Memory B cell (primary cell): Measurements from ENCODE around the gene CTBP2.

Source experiments
- ATAC-seq: fragments of 150-1000 bp; cut with Tn5 transposase; 2 replicates; pipeline ENCODE4 v1.10.0; 2021; ENCODE audit warnings: low read depth, mild to moderate bottlenecking, moderate library complexity
- DNase-seq, 2 donors: peaks; one replicate each; pipeline ENCODE4 v3.0.0; 2022; ENCODE audit warnings: low spot score in 2 of 2
- H3K27ac Mint-ChIP-seq: one replicate; pipeline ENCODE4 v1.8.0; 2022; ENCODE audit warnings: mild to moderate bottlenecking, moderate library complexity, mixed read lengths
- H3K27me3 Mint-ChIP-seq: one replicate; pipeline ENCODE4 v1.8.0; 2022; ENCODE audit warnings: mixed read lengths
- H3K36me3 Mint-ChIP-seq: one replicate; pipeline ENCODE4 v1.8.0; 2022; ENCODE audit warnings: mild to moderate bottlenecking, mixed read lengths
- H3K4me1 Mint-ChIP-seq: one replicate; pipeline ENCODE4 v1.8.0; 2022; ENCODE audit warnings: mixed read lengths
- H3K4me3 Mint-ChIP-seq: one replicate; pipeline ENCODE4 v1.8.0; 2022; ENCODE audit warnings: mild to moderate bottlenecking, moderate library complexity, mixed read lengths
- H3K9me3 Mint-ChIP-seq: one replicate; pipeline ENCODE4 v1.8.0; 2022; ENCODE audit warnings: mixed read lengths

CTBP2 gene

GRCh38 chr10:125123476-125124114 is 36.8 kb downstream of the CTBP2 start:
- H3K27ac Mint-ChIP-seq = no peak overlapping the region
- no peak overlapping the region for H3K4me3 Mint-ChIP-seq
- no peak for ATAC-seq
- H3K4me1 Mint-ChIP-seq = no peaks in the 10 kb centered on the region
- DNase-seq = no peak
- H3K9me3 Mint-ChIP-seq = no peaks in the 10 kb centered on the region
- H3K27me3 Mint-ChIP-seq = peaks cover 10% of the 10 kb centered on the region
- H3K36me3 Mint-ChIP-seq = no peaks in the 10 kb centered on the region

- no peak for ATAC-seq
- Mint-ChIP-seq H3K36me3 (no peaks in the 10 kb centered on the region), H3K9me3 (no peaks in the 10 kb centered on the region), H3K4me3 (no peak overlapping the region), H3K4me1 (no peaks in the 10 kb centered on the region), H3K27me3 (peaks cover 9% of the 10 kb centered on the region), H3K27ac (no peak overlapping the region)
- DNase-seq = no peak
Measured at GRCh38 chr10:125122566-125122965, 37.8 kb downstream of the CTBP2 start.

DNA sequence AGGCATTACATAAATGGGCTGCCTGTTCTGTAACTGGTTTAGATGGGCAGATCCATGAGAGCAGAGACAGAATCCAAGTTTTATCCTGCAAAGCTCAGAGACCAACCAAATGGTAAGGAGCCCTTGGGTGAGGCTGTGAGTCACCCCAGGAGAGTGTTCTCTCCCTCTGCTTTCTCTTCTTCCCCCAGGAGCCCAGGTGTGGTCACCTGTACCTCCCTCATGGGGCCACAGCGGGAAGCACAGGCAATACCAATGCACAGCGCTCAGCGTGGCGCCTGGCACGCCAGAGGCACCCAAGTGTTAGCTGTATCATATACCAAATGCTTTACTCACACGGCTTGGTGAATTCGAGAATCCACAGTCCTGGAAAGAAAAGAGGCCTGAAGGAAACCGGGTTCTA is 39.4 kb downstream of the CTBP2 start:
- Mint-ChIP-seq H3K27ac (no peak overlapping the region), H3K36me3 (no peaks in the 10 kb centered on the region)

GRCh38 chr10:125120053-125120710 is 40.2 kb downstream of the CTBP2 start:
- no peak overlapping the region for H3K27ac Mint-ChIP-seq
- DNase-seq (no peak), ATAC-seq (no peak)
- H3K27me3 Mint-ChIP-seq = peaks cover 8% of the 10 kb centered on the region
- no peaks in the 10 kb centered on the region for H3K9me3 Mint-ChIP-seq
- H3K36me3 Mint-ChIP-seq = no peaks in the 10 kb centered on the region
- no peaks in the 10 kb centered on the region for H3K4me1 Mint-ChIP-seq
- H3K4me3 Mint-ChIP-seq = no peak overlapping the region

More for the DNA sequence above, 39.4 kb downstream of the CTBP2 start:
- ATAC-seq = no peak
- H3K4me1 Mint-ChIP-seq = no peaks in the 10 kb centered on the region
- H3K9me3 Mint-ChIP-seq = no peaks in the 10 kb centered on the region
- peaks cover 7% of the 10 kb centered on the region for H3K27me3 Mint-ChIP-seq
- no peak for DNase-seq
- H3K4me3 Mint-ChIP-seq = no peak overlapping the region

- DNase-seq (no peak), ATAC-seq (no peak)
- H3K27me3 Mint-ChIP-seq = peaks cover 11% of the 10 kb centered on the region
- no peaks in the 10 kb centered on the region for H3K4me1 Mint-ChIP-seq
- H3K9me3 Mint-ChIP-seq = no peaks in the 10 kb centered on the region
- no peak overlapping the region for H3K4me3 Mint-ChIP-seq
- H3K36me3 Mint-ChIP-seq = no peaks in the 10 kb centered on the region
- no peak overlapping the region for H3K27ac Mint-ChIP-seq
Measured at GRCh38 chr10:125118701-125119100, 41.7 kb downstream of the CTBP2 start.

- H3K4me1 Mint-ChIP-seq = no peaks in the 10 kb centered on the region
- no peak overlapping the region for H3K27ac Mint-ChIP-seq
- ATAC-seq = no peak
Measured at GRCh38 chr10:125118011-125118611, 42.3 kb downstream of the CTBP2 start.

GRCh38 chr10:125116652-125117310 is 43.6 kb downstream of the CTBP2 start:
- no peak for ATAC-seq
- Mint-ChIP-seq H3K4me3 (no peak overlapping the region), H3K9me3 (no peaks in the 10 kb centered on the region), H3K27ac (no peak overlapping the region), H3K4me1 (no peaks in the 10 kb centered on the region), H3K27me3 (peaks cover 11% of the 10 kb centered on the region), H3K36me3 (no peaks in the 10 kb centered on the region)
- no peak for DNase-seq

More at GRCh38 chr10:125118011-125118611, 42.3 kb downstream of the CTBP2 start:
- Mint-ChIP-seq H3K4me3 (no peak overlapping the region), H3K27me3 (peaks cover 11% of the 10 kb centered on the region), H3K9me3 (no peaks in the 10 kb centered on the region), H3K36me3 (no peaks in the 10 kb centered on the region)
- DNase-seq = no peak

DNA sequence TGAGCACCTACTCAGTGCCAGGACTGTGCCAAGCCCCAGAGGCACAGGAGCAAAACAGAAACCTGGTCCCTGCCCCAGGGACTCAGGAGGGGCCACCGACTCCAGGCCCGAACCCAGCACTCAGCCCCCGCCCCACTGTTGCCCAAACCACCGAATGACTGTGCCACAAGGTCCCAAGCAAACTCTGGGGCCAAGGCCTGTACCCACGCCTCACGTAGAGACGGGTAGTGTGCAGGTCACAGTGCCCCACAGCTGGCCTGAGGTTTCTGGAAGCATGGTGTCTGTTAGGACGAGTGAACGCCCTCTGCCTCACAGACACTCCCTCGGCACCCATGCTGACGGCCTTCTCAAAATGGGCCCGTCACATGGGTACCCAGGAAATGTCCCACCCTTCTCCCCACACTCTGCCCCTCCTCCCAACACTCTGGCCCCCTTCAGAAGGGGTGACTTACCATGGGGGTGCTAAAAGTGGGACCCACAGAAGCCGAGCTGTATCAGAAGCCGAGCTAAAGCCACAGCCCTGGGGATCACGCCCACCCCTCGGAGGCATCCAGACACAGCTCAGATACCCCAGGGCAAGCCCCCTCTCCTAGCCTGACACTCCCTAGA is 44.2 kb downstream of the CTBP2 start:
- Mint-ChIP-seq H3K27ac (no peak overlapping the region), H3K36me3 (no peaks in the 10 kb centered on the region), H3K4me1 (no peaks in the 10 kb centered on the region), H3K9me3 (no peaks in the 10 kb centered on the region), H3K27me3 (peaks cover 11% of the 10 kb centered on the region), H3K4me3 (no peak overlapping the region)
- DNase-seq (no peak), ATAC-seq (no peak)

DNA sequence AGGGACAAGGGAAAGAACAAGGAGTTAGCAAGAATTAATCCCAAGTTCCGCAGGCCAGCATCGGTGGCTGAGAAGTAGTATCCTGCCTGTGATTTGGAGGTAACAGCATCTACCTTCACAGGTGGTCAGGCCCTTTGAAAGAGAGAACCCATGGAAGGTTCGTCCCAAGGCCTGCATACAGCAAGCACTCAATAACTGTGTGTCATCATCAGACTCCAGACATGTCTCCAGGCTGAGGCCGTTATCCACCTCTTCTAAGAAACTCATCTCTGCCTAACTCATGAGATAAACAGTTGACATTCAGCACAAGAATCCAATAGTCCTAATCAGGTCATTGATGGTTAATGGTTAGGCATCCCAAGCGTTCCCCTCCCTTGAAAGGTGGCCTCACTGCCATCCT is 45.0 kb downstream of the CTBP2 start:
- Mint-ChIP-seq H3K27ac (no peak overlapping the region), H3K4me1 (no peaks in the 10 kb centered on the region), H3K36me3 (no peaks in the 10 kb centered on the region), H3K27me3 (peaks cover 11% of the 10 kb centered on the region), H3K9me3 (no peaks in the 10 kb centered on the region), H3K4me3 (no peak overlapping the region)
- ATAC-seq (no peak), DNase-seq (no peak)

GRCh38 chr10:125114761-125115391 is 45.5 kb downstream of the CTBP2 start:
- Mint-ChIP-seq H3K4me3 (no peak overlapping the region), H3K36me3 (no peaks in the 10 kb centered on the region), H3K27me3 (peaks cover 9% of the 10 kb centered on the region), H3K9me3 (no peaks in the 10 kb centered on the region), H3K27ac (no peak overlapping the region), H3K4me1 (no peaks in the 10 kb centered on the region)
- no peak for ATAC-seq
- DNase-seq = no peak

DNA sequence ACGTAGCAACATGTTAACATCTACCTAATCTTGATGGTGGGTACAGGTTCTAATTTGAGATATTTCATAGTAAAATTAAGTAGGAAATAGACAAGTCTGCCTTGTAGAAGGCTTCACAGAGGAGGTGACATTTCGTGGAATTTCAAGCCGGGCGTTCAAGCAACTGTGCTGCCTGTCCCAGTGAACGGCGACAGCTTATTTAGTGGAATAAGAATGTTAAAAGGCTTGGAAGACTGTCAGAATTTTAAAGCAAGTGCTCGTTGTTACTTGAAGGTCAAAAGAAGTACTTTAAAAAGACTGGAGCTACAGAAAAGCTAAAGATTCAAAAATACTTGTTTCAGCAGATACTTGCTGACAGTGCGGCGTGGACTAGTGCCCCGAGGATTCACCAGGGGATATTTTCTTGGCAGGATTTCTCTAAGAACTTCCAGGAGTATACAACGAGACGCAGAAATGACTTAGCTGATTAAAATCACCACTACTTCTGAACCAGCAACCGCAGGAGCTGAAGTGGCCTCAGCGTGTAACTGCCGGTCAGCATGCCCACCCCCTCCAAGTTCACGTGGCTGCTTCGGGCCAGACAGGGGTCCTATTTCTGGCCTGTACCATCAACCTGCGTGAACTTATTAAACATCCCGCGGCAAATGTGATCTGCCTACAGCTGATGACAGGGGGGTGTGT is 46.5 kb downstream of the CTBP2 start:
- Mint-ChIP-seq H3K36me3 (no peaks in the 10 kb centered on the region), H3K27ac (no peak overlapping the region), H3K4me1 (no peaks in the 10 kb centered on the region), H3K4me3 (no peak overlapping the region), H3K27me3 (peaks cover 7% of the 10 kb centered on the region), H3K9me3 (no peaks in the 10 kb centered on the region)
- DNase-seq = no peak
- no peak for ATAC-seq

DNA sequence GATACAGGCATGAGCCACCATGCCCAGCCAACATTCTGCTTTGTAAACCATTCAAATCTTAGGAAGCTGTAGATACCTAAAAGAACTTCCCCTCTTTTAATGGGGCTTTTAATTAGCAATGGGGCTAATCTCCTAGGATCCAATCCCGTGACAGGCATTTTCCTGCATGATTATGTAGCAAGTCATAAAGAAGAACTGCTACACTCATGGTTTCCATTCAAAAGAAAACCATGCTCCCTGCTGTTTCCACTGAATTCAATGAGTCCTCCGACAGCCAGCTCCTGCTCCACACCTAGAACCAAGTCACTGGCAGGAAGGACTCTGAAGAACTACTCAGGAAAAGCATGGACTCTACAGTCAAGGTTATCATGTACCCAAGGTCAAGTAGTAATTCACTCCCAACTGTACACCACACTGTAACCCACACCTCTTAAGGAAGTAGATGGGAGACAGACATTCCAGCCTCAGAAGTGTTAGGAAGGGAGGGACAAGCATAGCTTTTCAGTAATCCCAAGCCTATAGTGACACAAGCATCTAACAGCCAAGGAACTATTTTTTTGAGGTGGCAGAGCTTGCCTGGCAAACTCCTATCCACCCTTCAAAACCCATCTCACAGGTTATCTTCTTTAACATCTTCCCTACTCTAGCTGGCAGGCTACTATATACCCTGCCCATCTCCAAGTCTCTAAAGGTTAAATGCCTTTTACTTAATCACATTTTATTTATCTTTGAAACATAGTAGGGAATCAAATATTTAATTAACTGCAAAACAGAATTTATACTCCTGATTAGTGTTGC is 47.5 kb downstream of the CTBP2 start:
- Mint-ChIP-seq H3K27ac (no peak overlapping the region), H3K9me3 (peaks cover 1% of the 10 kb centered on the region), H3K27me3 (peaks cover 7% of the 10 kb centered on the region), H3K4me3 (no peak overlapping the region), H3K36me3 (peaks cover 1% of the 10 kb centered on the region), H3K4me1 (no peaks in the 10 kb centered on the region)
- DNase-seq = no peak
- ATAC-seq = no peak
